IMR-90 (cell line): Measurements from ENCODE around the gene EGFR. TPM values are rescaled to one million over a fixed set of nuclear protein-coding genes. Genes with fewer than 3 reads are reported as not detected.

Experiments used
- ATAC-seq: fragments of 200-7000 bp; cut with Tn5 transposase; 2 replicates; pipeline ENCODE4 v1.9.1; 2020; ENCODE audit warnings: low read depth, mild to moderate bottlenecking, moderate library complexity
- BruUV-seq: library from RNA; stranded (reverse); fragments of 400-500 nt; replicated peaks from 2 replicates; lab custom pipeline; 2021; lab: Mats Ljungman, UMichigan
- CTCF ChIA-PET: fragments of 300-600 bp; formaldehyde crosslinking; extraction: SDS; loops from one replicate; lab custom pipeline; 2021; ENCODE audit warnings: antibody characterized with exemption; lab: Yijun Ruan, JAX
- POLR2A ChIA-PET: fragments of 300-600 bp; sonication (Branson Sonifier 250); formaldehyde crosslinking; loops from one replicate; lab custom pipeline; 2022; ENCODE audit warnings: antibody characterized with exemption; ENCODE audit not compliant: unreplicated experiment; lab: Charles Lee
- DNase-seq: peaks from one replicate; pipeline ENCODE4 v3.0.0; 2013
- H2AFZ ChIP-seq: replicated peaks from 2 replicates; pipeline ENCODE3; 2013; ENCODE audit warnings: low read length, mild to moderate bottlenecking; ENCODE audit not compliant: poor library complexity
- H2AK5ac ChIP-seq: 2 replicates; pipeline ENCODE4 v1.6.1; 2013; ENCODE audit warnings: low read depth, low read length, inconsistent platforms
- H2AK9ac ChIP-seq: replicated peaks from 2 replicates; pipeline ENCODE3; 2013; ENCODE audit warnings: mild to moderate bottlenecking, low read depth, low read length, moderate library complexity; ENCODE audit not compliant: poor library complexity
- H2BK120ac ChIP-seq: 2 replicates; pipeline ENCODE4 v1.6.1; 2013; ENCODE audit warnings: low read depth, low read length, inconsistent platforms
- H2BK15ac ChIP-seq: 3 replicates; pipeline ENCODE4 v1.6.1; 2013; ENCODE audit warnings: low read depth, low read length, inconsistent platforms
- H2BK20ac ChIP-seq: 2 replicates; pipeline ENCODE4 v1.6.1; 2013; ENCODE audit warnings: low read depth, mild to moderate bottlenecking, inconsistent platforms, low read length, moderate library complexity
- H2BK5ac ChIP-seq: 2 replicates; pipeline ENCODE4 v1.6.1; 2013; ENCODE audit warnings: mild to moderate bottlenecking, low read depth, low read length, inconsistent platforms; ENCODE audit not compliant: poor library complexity, severe bottlenecking
- H3K14ac ChIP-seq: replicated peaks from 2 replicates; pipeline ENCODE4 v1.6.1; 2013; ENCODE audit warnings: low read depth, low read length, inconsistent platforms
- H3K18ac ChIP-seq: 2 replicates; pipeline ENCODE4 v1.6.1; 2013; ENCODE audit warnings: low read depth, low read length, control low read depth
- H3K23ac ChIP-seq: 2 replicates; pipeline ENCODE4 v1.6.1; 2013; ENCODE audit warnings: low read depth, low read length, inconsistent platforms
- H3K27ac ChIP-seq: 2 replicates; pipeline ENCODE4 v1.5.1; 2013; ENCODE audit warnings: mild to moderate bottlenecking, control low read depth, low read length; ENCODE audit not compliant: insufficient read depth
- H3K27me3 ChIP-seq: 2 replicates; pipeline ENCODE4 v1.6.1; 2013; ENCODE audit warnings: low read length; ENCODE audit not compliant: control insufficient read depth, insufficient read depth
- H3K36me3 ChIP-seq: 2 replicates; pipeline ENCODE4 v1.6.1; 2013; ENCODE audit warnings: low read length, mixed read lengths; ENCODE audit not compliant: control insufficient read depth, insufficient read depth
- H3K4ac ChIP-seq: 2 replicates; pipeline ENCODE4 v1.6.1; 2013; ENCODE audit warnings: low read depth, low read length, inconsistent platforms
- H3K4me1 ChIP-seq: 2 replicates; pipeline ENCODE4 v1.6.1; 2013; ENCODE audit warnings: low read length, mixed read lengths; ENCODE audit not compliant: control insufficient read depth, insufficient read depth
- H3K4me2 ChIP-seq: 2 replicates; pipeline ENCODE4 v1.6.1; 2013; ENCODE audit warnings: low read depth, mild to moderate bottlenecking, control low read depth, low read length, moderate library complexity
- H3K4me3 ChIP-seq: 2 replicates; pipeline ENCODE4 v1.5.1; 2013; ENCODE audit warnings: low read depth, mild to moderate bottlenecking, control low read depth, low read length, moderate library complexity; ENCODE audit not compliant: insufficient read depth
- H3K56ac ChIP-seq: 2 replicates; pipeline ENCODE4 v1.6.1; 2013; ENCODE audit warnings: low read length, inconsistent platforms; ENCODE audit not compliant: insufficient read depth; ENCODE audit errors: extremely low read depth
- H3K79me1 ChIP-seq, 2 experiments: 2 replicates each; pipeline ENCODE4 v1.6.1; 2013; ENCODE audit warnings: low read length in 2 of 2, inconsistent platforms in 1 of 2, low read depth in 1 of 2
- H3K9ac ChIP-seq: 2 replicates; pipeline ENCODE4 v1.6.1; 2013; ENCODE audit warnings: low read depth, low read length, control low read depth
- H3K9me1 ChIP-seq: 2 replicates; pipeline ENCODE4 v1.6.1; 2013; ENCODE audit warnings: low read length, inconsistent platforms; ENCODE audit not compliant: insufficient read depth
- H3K9me3 ChIP-seq: 2 replicates; pipeline ENCODE4 v1.6.1; 2013; ENCODE audit warnings: low read length; ENCODE audit not compliant: control insufficient read depth, insufficient read depth
- H4K20me1 ChIP-seq: 2 replicates; pipeline ENCODE4 v1.6.1; 2013; ENCODE audit warnings: low read length, inconsistent platforms; ENCODE audit not compliant: insufficient read depth
- H4K5ac ChIP-seq: 2 replicates; pipeline ENCODE4 v1.6.1; 2013; ENCODE audit warnings: mild to moderate bottlenecking, low read depth, low read length, control low read depth
- H4K8ac ChIP-seq, 2 experiments: 2 replicates each; pipeline ENCODE4 v1.6.1; 2013; ENCODE audit warnings: low read depth in 2 of 2, low read length in 2 of 2, control low read depth in 1 of 2, inconsistent platforms in 1 of 2
- H4K91ac ChIP-seq: 2 replicates; pipeline ENCODE4 v1.6.1; 2013; ENCODE audit warnings: low read depth, low read length, inconsistent platforms; ENCODE audit not compliant: insufficient read depth
- FOS ChIP-seq: fragments of 150-350 bp; IDR thresholded peaks from 2 replicates; pipeline ENCODE4 v1.6.1; 2016; ENCODE audit warnings: low read depth, low read length
- WGBS, 2 experiments: methylation state at CpG; one replicate each; pipeline versions ENCODE4 v1.1.5 to v1.1.7; 2013; ENCODE audit warnings: missing lambda C conversion rate in 2 of 2; ENCODE audit not compliant: insufficient read length in 1 of 2; ENCODE audit errors: extremely low coverage in 2 of 2; 5-methylcytosine and 5-hydroxymethylcytosine counted together
- dilution Hi-C: fragments of 300-500 bp; cut with HindIII; formaldehyde crosslinking; loops from one replicate; pipeline ENCODE4 v1.14.3; 2018; ENCODE audit warnings: low sequenced_read_pairs; ENCODE audit not compliant: unreplicated experiment
- in situ Hi-C: fragments of 300-500 bp; cut with MboI; formaldehyde crosslinking; loops from 3 replicates; pipeline ENCODE4 v1.14.3; 2019; ENCODE audit warnings: low sequenced_read_pairs, inconsistent platforms, mixed read lengths
- intact Hi-C: fragments of 100-400 bp; cut with micrococcal nuclease; formaldehyde crosslinking; loops from 2 replicates; pipeline ENCODE4 v1.10.0; 2022
- polyA plus RNA-seq, 3 experiments: library from polyadenylated mRNA; depleted of rRNA; stranded (reverse); fragments of >200 nt; gene quantifications; 2 replicates each; pipeline ENCODE4 v1.2.3, GENCODE V29; 2012; ENCODE audit warnings: low replicate concordance in 1 of 3
- total RNA-seq: library from RNA; depleted of rRNA; stranded (reverse); fragments of >200 nt; gene quantifications from 2 replicates; pipeline ENCODE4 v1.2.3, GENCODE V29; 2012

The EGFR gene
- total and polyA plus RNA-seq, 2 of the 4 experiments (the other 2 are of a cell fraction) = 36.9 to 60.4 TPM

DNA sequence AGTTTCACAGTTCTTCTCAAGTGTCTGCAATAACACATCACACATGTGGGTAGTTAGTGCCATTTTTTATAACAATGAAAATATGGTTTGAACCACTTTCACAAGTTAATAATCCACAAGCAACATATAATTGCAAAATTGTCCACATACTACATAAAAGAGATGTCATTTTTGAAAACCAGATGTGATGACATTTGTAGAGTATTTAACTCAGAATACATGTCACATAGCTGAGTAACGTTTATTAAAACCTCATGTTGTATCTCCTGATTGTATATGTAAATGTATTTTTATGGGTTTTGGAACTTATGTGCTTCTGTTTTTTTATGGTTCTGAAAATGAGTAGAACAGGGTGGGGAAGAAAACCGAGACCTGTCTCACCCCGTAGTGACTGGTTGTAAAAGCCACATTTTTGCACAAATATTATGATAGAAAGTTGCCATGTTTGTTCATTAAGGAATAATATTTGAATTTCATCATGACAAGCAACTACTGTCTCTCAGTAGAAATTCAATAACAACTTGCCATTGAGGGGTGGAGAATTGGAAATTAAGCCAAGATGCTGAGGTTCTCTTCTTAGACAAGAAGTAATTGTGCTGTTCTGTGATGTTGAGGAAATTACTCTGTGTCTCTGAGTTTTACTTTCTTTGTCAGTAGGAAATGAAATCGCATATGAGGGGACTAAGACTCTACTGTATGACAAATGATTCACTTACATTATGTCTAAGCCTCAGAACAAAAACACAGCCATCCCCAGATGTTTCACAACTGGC is 29.2 kb upstream of the EGFR start:
- Histone ChIP-seq H2AK9ac (no peak overlapping the region), H2BK20ac (no peak overlapping the region), H2AFZ (no peak overlapping the region), H3K4me2 (no peak overlapping the region), H3K9ac (no peak overlapping the region), H3K18ac (no peak overlapping the region), H3K56ac (no peak overlapping the region), H4K20me1 (no peaks in the 10 kb centered on the region), H2BK5ac (no peak overlapping the region), H2BK15ac (no peak overlapping the region), H2AK5ac (no peak overlapping the region), H4K5ac (no peak overlapping the region), H3K4me1 (peaks cover 3% of the 10 kb centered on the region), H3K4ac (no peak overlapping the region), H4K8ac (no peak overlapping the region), H3K23ac (no peak overlapping the region), H3K27ac (no peak overlapping the region), H3K9me3 (no peaks in the 10 kb centered on the region), H3K27me3 (no peaks in the 10 kb centered on the region), H4K91ac (no peak overlapping the region), H3K79me1 (peaks cover 0 to 5% of the 10 kb centered on the region in 2 experiments; a peak in 1 of 4 replicates), H3K36me3 (no peaks in the 10 kb centered on the region), H3K9me1 (peaks cover 9% of the 10 kb centered on the region), H3K14ac (no peak overlapping the region), H3K4me3 (no peak overlapping the region), H2BK120ac (no peak overlapping the region)
- intact Hi-C loops = loop anchor here (5.0 kb wide), 1 partner anchor 57 kb away; no protein-coding TSS in a partner anchor
- POLR2A ChIA-PET = no interaction called here
- DNase-seq (no peak), ATAC-seq (no peak)
- CTCF ChIA-PET = no interaction called here
- BruUV-seq = no TSS peak
- WGBS, 2 experiments = no CpG with 5 or more reads among the region's 4 CpGs
- in situ Hi-C loops = no loop called here
- dilution Hi-C loops = no loop called here
- no peak for TF ChIP-seq FOS
